Fibroblast of villous mesenchyme (primary cell): ENCODE data around the gene MELTF. TPM values are rescaled to one million over a fixed set of nuclear protein-coding genes. Genes with fewer than 3 reads are reported as not detected.
A peak's percentile ranks its signal among the peaks of the same experiment; 100 is the strongest.

Experiments
- DNase-seq: peaks from one replicate; pipeline ENCODE4 v3.0.0-alpha.2; 2010; ENCODE audit warnings: low read depth
- H3K4me3 ChIP-seq: 2 replicates; pipeline ENCODE4 v1.5.1; 2011; ENCODE audit warnings: low read depth, mild to moderate bottlenecking, low read length
- CTCF ChIP-seq: IDR thresholded peaks from 2 replicates; pipeline ENCODE4 v1.5.1; 2012; ENCODE audit warnings: low read depth, mild to moderate bottlenecking, low read length; ENCODE audit not compliant: insufficient read depth
- total RNA-seq: library from RNA; depleted of rRNA; stranded (reverse); fragments of >200 nt; gene quantifications from 2 replicates; pipeline ENCODE4 v1.2.3, GENCODE V29; 2012

MELTF gene
- total RNA-seq, 1 donor, result 4.7 TPM

GRCh38 chr3:197031315-197032285 is 2.0 kb upstream of the MELTF start:
- H3K4me3 ChIP-seq, result no peak overlapping the region
- no peak for TF ChIP-seq CTCF
- DNase-seq, result peak; percentile 100

- no peak for DNase-seq
- TF ChIP-seq CTCF, result no peak
- no peak overlapping the region for H3K4me3 ChIP-seq
These were observed 1.0 kb upstream of the MELTF start for GRCh38 chr3:197030379-197031314.

GRCh38 chr3:197028728-197029510 is 698 bp downstream of the MELTF start:
- peak overlapping the region; percentile 58 for H3K4me3 ChIP-seq
- no peak for TF ChIP-seq CTCF
- no peak for DNase-seq

- H3K4me3 ChIP-seq, result peak overlapping the region; percentile 58
- no peak for DNase-seq
- TF ChIP-seq CTCF, result no peak
These were observed 1.5 kb downstream of the MELTF start for GRCh38 chr3:197027896-197028727.

GRCh38 chr3:197027151-197027895 is 2.3 kb downstream of the MELTF start:
- no peak for DNase-seq

More at GRCh38 chr3:197027151-197027895, 2.3 kb downstream of the MELTF start:
- no peak for TF ChIP-seq CTCF
- no peak overlapping the region for H3K4me3 ChIP-seq
